Stimulated activated CD8-positive, alpha-beta memory T cell treated with anti-CD3 and anti-CD28 coated beads, Interleukin-15, amount 100 ng/mL, for 48 hours (primary cell): ENCODE measurements around the gene EGR1.

Source experiments
- DNase-seq, 2 donors: peaks; one replicate each; pipeline ENCODE4 v3.0.0-alpha.2; 2020; ENCODE audit warnings: low read depth in 2 of 2

EGR1 gene

GRCh38 chr5:138465261-138466124, at the start of gene EGR1:
EGR1 (plus strand) TSS chr5:138465479; CDS start chr5:138465762, 283 bp downstream.
- DNase-seq = peak; percentile 86 to 90

GRCh38 chr5:138418444-138418843, 46.8 kb upstream of the EGR1 start:
- no peak for DNase-seq

- DNase-seq = no peak
Measured at GRCh38 chr5:138425079-138425478, 40.2 kb upstream of the EGR1 start.

- DNase-seq = no peak
Measured at GRCh38 chr5:138435943-138436342, 29.3 kb upstream of the EGR1 start.

- DNase-seq = no peak
Measured at GRCh38 chr5:138438003-138438723, 27.1 kb upstream of the EGR1 start.

GRCh38 chr5:138438724-138439476, 26.4 kb upstream of the EGR1 start, which contains the start of gene REEP2:
REEP2 (plus strand) TSS chr5:138439057; CDS start chr5:138439209, 152 bp downstream.
- DNase-seq = peak; percentile 60 to 64

- DNase-seq = no peak
Measured at GRCh38 chr5:138439477-138440158, 25.7 kb upstream of the EGR1 start.

- no peak for DNase-seq
Measured at GRCh38 chr5:138440159-138441073, 24.9 kb upstream of the EGR1 start.

GRCh38 chr5:138441221-138441620, 24.1 kb upstream of the EGR1 start:
- no peak for DNase-seq

GRCh38 chr5:138444078-138444773, 21.1 kb upstream of the EGR1 start:
- no peak for DNase-seq

- DNase-seq = no peak
Measured at GRCh38 chr5:138444774-138445546, 20.3 kb upstream of the EGR1 start.

- no peak for DNase-seq
Measured at GRCh38 chr5:138445547-138446271, 19.6 kb upstream of the EGR1 start.

GRCh38 chr5:138448070-138448469, 17.2 kb upstream of the EGR1 start:
- DNase-seq = no peak

GRCh38 chr5:138448481-138449398, 16.5 kb upstream of the EGR1 start:
- DNase-seq = no peak

GRCh38 chr5:138449501-138450239, 15.6 kb upstream of the EGR1 start:
- DNase-seq = peak; percentile 63 to 68

GRCh38 chr5:138450971-138451370, 14.3 kb upstream of the EGR1 start:
- no peak for DNase-seq

GRCh38 chr5:138452720-138453119, 12.6 kb upstream of the EGR1 start:
- no peak for DNase-seq
